Ishikawa (cell line): ENCODE data around the gene IGLON5.

ENCODE experiments used
- CEBPB ChIP-seq: IDR thresholded peaks from 2 replicates; pipeline ENCODE4 v1.6.1; 2012
- CREB1 ChIP-seq: IDR thresholded peaks from 2 replicates; pipeline ENCODE4 v1.6.1; 2012; ENCODE audit warnings: low read depth
- EGR1 ChIP-seq: IDR thresholded peaks from 2 replicates; pipeline ENCODE4 v1.6.1; 2012
- EP300 ChIP-seq: IDR thresholded peaks from 2 replicates; pipeline ENCODE4 v1.6.1; 2012; ENCODE audit warnings: borderline replicate concordance
- FOXM1 ChIP-seq: IDR thresholded peaks from 2 replicates; pipeline ENCODE4 v1.6.1; 2012; ENCODE audit warnings: low read depth, borderline replicate concordance
- MAX ChIP-seq: IDR thresholded peaks from 2 replicates; pipeline ENCODE4 v1.6.1; 2012
- NFIC ChIP-seq: IDR thresholded peaks from 2 replicates; pipeline ENCODE4 v1.6.1; 2012
- RAD21 ChIP-seq: IDR thresholded peaks from 2 replicates; pipeline ENCODE4 v1.6.1; 2012; ENCODE audit warnings: low read depth
- TAF1 ChIP-seq: IDR thresholded peaks from 2 replicates; pipeline ENCODE4 v1.6.1; 2012; ENCODE audit warnings: low read depth, mild to moderate bottlenecking
- TCF12 ChIP-seq: IDR thresholded peaks from 2 replicates; pipeline ENCODE4 v1.6.1; 2012; ENCODE audit warnings: low read depth
- TEAD4 ChIP-seq: IDR thresholded peaks from 2 replicates; pipeline ENCODE4 v1.6.1; 2012
- YY1 ChIP-seq: IDR thresholded peaks from 2 replicates; pipeline ENCODE4 v1.6.1; 2012; ENCODE audit warnings: low read depth
- ZBTB7A ChIP-seq: IDR thresholded peaks from 2 replicates; pipeline ENCODE4 v1.6.1; 2012; ENCODE audit warnings: low read depth
- TF ChIP-seq, protein P1 (sequence below): IDR thresholded peaks from 2 replicates; pipeline ENCODE4 v1.6.1; 2012; ENCODE audit warnings: low read depth, mild to moderate bottlenecking
- TF ChIP-seq, protein P2 (sequence below): IDR thresholded peaks from 2 replicates; pipeline ENCODE4 v1.6.1; 2012

Gene IGLON5

DNA sequence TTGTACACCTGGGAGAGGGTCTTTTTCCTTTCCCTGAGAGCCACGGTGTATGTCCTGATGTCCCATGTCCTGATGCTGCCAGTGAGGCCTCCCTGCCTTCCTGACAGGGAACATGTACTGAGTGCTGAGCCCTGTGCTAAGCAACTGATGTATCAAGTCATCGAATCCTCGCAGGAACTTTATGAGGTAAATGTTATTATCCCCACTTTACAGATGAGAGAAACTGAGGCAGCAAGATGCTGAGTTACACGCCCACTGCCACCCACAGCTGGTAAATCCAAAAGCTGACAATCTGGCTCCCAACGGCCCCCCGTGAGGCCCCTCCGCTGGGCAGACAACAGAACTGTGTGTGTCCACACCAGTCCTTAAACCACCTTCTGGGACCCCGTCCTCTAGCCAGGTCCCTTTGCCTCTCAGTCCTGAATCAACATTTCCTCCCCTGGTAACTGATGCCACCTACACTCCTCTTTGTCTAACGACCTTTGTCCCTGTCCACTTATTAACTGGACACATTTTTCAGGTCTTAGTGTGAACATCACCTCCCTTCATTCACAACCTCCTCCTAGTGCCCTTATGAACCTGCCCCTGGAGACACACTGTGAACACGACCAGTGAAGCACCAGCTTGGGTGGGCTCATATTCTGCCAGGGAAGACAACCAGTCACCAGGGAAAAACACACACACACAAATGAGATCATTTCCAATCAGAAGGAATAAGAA, 35.9 kb downstream of the IGLON5 start:
- TF ChIP-seq FOXM1 (no peak), TEAD4 (no peak), CREB1 (no peak), EGR1 (no peak), MAX (no peak), RAD21 (no peak), TCF12 (no peak), TAF1 (no peak), ZBTB7A (no peak), NFIC (no peak), CEBPB (no peak), YY1 (no peak), EP300 (no peak)
- TF ChIP-seq, protein P1, sequence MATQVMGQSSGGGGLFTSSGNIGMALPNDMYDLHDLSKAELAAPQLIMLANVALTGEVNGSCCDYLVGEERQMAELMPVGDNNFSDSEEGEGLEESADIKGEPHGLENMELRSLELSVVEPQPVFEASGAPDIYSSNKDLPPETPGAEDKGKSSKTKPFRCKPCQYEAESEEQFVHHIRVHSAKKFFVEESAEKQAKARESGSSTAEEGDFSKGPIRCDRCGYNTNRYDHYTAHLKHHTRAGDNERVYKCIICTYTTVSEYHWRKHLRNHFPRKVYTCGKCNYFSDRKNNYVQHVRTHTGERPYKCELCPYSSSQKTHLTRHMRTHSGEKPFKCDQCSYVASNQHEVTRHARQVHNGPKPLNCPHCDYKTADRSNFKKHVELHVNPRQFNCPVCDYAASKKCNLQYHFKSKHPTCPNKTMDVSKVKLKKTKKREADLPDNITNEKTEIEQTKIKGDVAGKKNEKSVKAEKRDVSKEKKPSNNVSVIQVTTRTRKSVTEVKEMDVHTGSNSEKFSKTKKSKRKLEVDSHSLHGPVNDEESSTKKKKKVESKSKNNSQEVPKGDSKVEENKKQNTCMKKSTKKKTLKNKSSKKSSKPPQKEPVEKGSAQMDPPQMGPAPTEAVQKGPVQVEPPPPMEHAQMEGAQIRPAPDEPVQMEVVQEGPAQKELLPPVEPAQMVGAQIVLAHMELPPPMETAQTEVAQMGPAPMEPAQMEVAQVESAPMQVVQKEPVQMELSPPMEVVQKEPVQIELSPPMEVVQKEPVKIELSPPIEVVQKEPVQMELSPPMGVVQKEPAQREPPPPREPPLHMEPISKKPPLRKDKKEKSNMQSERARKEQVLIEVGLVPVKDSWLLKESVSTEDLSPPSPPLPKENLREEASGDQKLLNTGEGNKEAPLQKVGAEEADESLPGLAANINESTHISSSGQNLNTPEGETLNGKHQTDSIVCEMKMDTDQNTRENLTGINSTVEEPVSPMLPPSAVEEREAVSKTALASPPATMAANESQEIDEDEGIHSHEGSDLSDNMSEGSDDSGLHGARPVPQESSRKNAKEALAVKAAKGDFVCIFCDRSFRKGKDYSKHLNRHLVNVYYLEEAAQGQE, result no peak
- TF ChIP-seq, protein P2, sequence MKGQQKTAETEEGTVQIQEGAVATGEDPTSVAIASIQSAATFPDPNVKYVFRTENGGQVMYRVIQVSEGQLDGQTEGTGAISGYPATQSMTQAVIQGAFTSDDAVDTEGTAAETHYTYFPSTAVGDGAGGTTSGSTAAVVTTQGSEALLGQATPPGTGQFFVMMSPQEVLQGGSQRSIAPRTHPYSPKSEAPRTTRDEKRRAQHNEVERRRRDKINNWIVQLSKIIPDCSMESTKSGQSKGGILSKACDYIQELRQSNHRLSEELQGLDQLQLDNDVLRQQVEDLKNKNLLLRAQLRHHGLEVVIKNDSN, result no peak

- no peak for TF ChIP-seq CEBPB
Observed at GRCh38 chr19:51351266-51351990, 40.0 kb downstream of the IGLON5 start.

GRCh38 chr19:51352783-51353360, 41.4 kb downstream of the IGLON5 start:
- TF ChIP-seq, protein P2, result no peak
- TF ChIP-seq ZBTB7A (no peak), FOXM1 (no peak), RAD21 (no peak), CREB1 (no peak), YY1 (no peak), CEBPB (no peak), TEAD4 (no peak), NFIC (no peak), TCF12 (no peak), EGR1 (no peak), TAF1 (no peak), EP300 (no peak), MAX (no peak)
- TF ChIP-seq, protein P1, result no peak

GRCh38 chr19:51354103-51354741, 42.8 kb downstream of the IGLON5 start:
- TF ChIP-seq TEAD4, result no peak
- TF ChIP-seq, protein P1, result no peak
- no peak for TF ChIP-seq RAD21
